Breast epithelium (tissue), 3 donors: Measurements from ENCODE around the gene UNC5B.

Experiments used
- CTCF ChIP-seq, 3 donors: fragments of 450-650 bp; IDR thresholded peaks; one replicate each; pipeline ENCODE4 v1.5.1; 2016 to 2017; ENCODE audit warnings: antibody characterized with exemption in 3 of 3, mild to moderate bottlenecking in 3 of 3, moderate library complexity in 3 of 3
- POLR2A ChIP-seq: fragments of 450-650 bp; IDR thresholded peaks from one replicate; pipeline ENCODE4 v1.6.1; 2016; ENCODE audit warnings: antibody characterized with exemption, mild to moderate bottlenecking, moderate library complexity
- POLR2AphosphoS5 ChIP-seq, 3 donors: sonication (generic); formaldehyde crosslinking; IDR thresholded peaks; one replicate each; pipeline ENCODE4 v1.6.1; 2017; ENCODE audit warnings: antibody characterized with exemption in 3 of 3

GRCh38 chr10:71216751-71217265 is 4.4 kb downstream of the UNC5B start:
- no peak for TF ChIP-seq CTCF (IDR thresholded peaks at IDR 0.05)
- TF ChIP-seq POLR2A: no peak
- no peak for TF ChIP-seq POLR2AphosphoS5 (IDR thresholded peaks at IDR 0.05)
